HK-2 (cell line): ENCODE results near the gene CHST1.

ENCODE experiments used
- DNase-seq: peaks from one replicate; pipeline ENCODE4 v3.0.0-alpha.2; 2018; ENCODE audit not compliant: unreplicated experiment

CHST1 gene, protein sequence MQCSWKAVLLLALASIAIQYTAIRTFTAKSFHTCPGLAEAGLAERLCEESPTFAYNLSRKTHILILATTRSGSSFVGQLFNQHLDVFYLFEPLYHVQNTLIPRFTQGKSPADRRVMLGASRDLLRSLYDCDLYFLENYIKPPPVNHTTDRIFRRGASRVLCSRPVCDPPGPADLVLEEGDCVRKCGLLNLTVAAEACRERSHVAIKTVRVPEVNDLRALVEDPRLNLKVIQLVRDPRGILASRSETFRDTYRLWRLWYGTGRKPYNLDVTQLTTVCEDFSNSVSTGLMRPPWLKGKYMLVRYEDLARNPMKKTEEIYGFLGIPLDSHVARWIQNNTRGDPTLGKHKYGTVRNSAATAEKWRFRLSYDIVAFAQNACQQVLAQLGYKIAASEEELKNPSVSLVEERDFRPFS

DNA sequence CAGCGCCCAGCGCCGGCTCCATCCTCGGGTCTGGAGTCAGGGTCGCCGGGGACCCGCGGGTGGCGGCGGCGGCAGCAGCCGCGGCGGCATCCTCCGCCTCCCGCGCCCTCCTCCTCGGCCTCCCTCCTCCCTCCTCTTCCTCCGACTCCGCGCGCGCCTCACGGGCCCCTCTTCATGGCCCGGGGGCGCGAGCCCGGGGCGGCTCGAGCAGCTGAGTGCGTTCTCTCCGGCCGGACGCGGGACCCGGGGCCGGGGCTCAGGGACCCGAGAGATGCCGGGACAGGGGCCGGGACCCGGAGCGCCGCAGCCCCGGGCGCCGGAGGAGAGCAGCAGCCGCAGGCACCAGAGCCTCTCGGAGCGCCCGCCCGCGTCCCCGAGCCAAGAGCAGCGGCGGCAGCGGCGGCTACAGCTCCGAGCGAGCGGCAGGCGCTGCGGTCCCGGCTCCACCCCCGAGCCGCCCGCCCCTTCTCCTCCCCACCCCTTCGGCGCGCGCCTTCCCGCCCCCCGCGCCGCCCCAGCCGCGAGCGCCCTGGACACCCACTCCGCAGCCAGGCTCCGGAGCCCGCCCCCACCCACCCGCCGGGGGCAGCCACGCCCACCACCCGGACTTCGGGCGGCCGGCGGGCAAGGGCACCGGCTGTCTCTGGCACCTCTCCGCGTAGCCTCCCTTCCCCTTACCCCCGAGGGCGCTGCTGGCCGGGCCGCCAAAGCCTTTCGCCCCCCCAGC lies at the start of gene CHST1:
CHST1 (minus strand) TSS at position 417 of the 727 bp plus-strand sequence. CDS start 14,699 bp downstream, outside the sequence.
- DNase-seq, result no peak

GRCh38 chr11:45713573-45713972 lies 48.2 kb upstream of the CHST1 start:
- DNase-seq, result no peak

- DNase-seq, result no peak
These were observed 45.1 kb upstream of the CHST1 start for GRCh38 chr11:45710561-45710960.

- no peak for DNase-seq
These were observed 43.7 kb upstream of the CHST1 start for GRCh38 chr11:45708887-45709663.

- no peak for DNase-seq
These were observed 39.2 kb upstream of the CHST1 start for GRCh38 chr11:45704635-45705034.

DNA sequence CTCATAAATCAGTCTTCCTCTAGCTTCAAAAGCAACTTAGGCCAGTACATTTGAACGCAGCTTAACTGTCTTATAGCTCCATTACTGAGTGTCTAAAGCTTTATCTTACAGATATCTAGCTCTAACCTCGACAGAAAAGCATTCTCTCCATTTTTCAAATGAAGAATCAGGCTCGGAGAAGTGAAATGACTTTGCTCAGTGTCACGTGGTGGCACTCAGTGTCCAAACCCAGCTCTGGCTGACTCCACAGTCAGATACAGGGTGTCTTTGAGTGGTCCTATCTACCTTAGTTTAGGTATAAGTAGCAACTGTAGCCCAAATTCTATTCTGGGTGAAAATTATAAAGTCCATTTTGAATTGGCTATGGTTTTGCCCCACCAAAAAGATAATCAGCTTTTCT lies 38.7 kb upstream of the CHST1 start:
- DNase-seq, result no peak

GRCh38 chr11:45702511-45702910 lies 37.1 kb upstream of the CHST1 start:
- no peak for DNase-seq

GRCh38 chr11:45698777-45699497 lies 33.5 kb upstream of the CHST1 start:
- DNase-seq, result no peak

GRCh38 chr11:45692808-45693453 lies 27.5 kb upstream of the CHST1 start:
- no peak for DNase-seq

DNA sequence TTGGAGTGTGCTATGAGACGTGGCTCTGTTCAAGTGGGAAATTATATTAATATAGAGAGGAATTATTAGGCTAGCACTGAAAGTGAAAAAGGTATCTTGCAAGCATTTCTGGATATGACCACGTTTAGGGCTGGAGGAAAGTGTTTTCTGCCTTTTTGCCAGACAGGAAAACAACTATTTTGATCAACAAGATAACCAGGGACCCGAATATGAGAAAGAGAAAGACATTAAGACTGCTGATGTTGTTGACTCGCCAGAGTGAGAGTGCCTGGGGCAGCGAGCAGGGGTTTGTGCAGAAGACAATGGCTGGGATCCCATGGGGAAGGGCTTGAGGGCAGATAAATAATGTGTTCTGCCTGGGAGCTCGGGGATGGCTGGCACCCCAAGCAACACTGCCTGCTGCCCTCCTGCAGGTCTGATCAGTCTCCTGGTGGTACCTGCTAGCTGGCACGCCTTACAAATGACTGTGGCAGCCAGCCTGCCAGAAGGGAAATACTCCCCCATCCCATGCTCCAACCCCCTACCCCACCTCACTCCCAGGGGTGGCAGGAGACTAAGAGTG lies 23.1 kb upstream of the CHST1 start:
- DNase-seq, result no peak

DNA sequence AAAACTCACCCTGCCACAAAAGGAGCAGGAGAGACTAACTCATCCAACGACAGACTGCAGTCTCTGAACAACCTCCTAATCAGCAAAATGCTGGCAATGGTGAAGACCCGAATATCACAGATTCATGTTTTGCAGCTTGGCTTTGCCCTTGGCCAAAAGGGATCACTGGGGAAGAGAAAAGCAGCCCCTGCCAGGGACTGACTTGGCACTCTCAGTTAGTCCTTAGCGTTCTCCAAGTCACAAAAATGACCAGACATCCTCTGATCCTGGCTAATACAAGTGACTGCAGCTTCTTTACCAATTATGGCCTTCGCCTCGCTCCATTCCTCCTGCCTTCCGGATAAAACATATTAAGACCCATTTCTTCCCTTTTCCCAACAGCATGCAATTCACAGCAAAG lies 22.4 kb upstream of the CHST1 start:
- no peak for DNase-seq

DNA sequence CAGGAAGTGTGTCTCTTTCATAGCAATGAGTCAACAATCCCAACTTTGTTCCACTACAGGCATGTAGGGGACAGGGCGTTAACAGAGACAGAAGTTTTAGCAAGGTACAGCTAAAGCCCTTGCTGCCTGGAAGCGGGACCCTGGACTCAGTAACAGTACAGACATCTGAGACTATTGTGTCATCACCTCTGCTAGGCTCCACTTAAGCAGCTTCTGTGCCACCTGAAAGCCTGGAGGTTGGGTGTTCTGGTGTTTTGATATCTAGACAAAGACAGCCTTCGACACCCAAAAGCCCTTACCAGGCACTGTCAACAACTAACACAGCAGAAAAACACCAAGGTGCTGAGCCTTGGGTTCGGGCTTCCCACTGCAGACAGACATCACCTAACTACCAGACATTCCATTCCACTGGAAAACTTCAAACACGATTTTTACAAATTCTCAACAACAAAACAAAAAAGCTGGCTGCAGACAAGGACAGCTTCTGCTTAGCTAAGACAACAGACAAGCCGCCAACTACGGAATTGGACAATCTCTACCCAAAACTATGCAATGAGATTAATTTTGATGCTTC lies 20.6 kb upstream of the CHST1 start:
- DNase-seq, result no peak

GRCh38 chr11:45684440-45684839 lies 19.0 kb upstream of the CHST1 start:
- DNase-seq, result no peak

- DNase-seq, result no peak
These were observed 18.0 kb upstream of the CHST1 start for GRCh38 chr11:45683271-45684058.

DNA sequence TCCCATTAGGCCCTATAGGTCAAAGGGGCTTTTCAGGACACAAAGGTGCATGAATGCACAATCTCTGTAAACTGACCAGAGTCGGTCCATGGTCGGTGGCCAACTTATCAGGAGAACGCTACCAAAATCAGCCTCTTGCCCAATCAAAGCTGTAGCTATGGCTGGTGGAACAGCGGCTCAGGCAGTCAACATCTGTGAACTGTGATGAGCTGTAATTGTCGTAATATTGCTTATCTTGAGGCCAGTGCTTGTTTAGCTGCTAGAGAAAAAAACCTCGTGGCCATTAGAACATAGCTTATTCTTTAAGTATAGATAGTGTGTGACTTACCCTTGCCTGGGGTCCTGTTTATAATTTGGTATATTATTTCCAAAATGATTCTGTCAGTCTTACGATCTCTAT lies 14.4 kb upstream of the CHST1 start:
- DNase-seq, result no peak

DNA sequence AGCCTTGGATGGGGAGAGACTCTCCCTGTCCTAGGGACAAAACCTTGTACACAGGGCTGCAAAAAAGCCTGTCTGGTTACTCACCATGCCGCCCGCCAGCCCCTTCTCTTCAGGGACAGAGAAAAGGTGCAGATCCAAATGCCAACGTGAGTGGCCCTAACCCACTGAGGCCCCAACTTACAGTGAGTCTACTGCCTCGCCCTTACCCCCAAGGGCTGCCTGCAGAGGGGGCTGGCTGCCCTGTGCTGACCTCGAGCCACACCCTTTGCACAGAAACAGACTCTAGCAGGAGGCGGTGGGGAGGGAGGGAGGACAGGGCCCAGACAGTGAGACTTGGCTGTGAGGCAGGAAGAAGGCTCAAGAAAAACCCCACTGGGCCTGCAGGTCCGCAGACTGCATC lies 13.6 kb upstream of the CHST1 start:
- DNase-seq, result no peak

GRCh38 chr11:45677770-45678512 lies 12.5 kb upstream of the CHST1 start:
- DNase-seq, result no peak

GRCh38 chr11:45676522-45677095 lies 11.2 kb upstream of the CHST1 start:
- no peak for DNase-seq

GRCh38 chr11:45675646-45676045 lies 10.2 kb upstream of the CHST1 start:
- no peak for DNase-seq
